IMR-90 (cell line): ENCODE results near the gene EDEM1. TPM values are rescaled to one million over a fixed set of nuclear protein-coding genes. Genes with fewer than 3 reads are reported as not detected.

Experiments
- ATAC-seq: fragments of 200-7000 bp; cut with Tn5 transposase; 2 replicates; pipeline ENCODE4 v1.9.1; 2020; ENCODE audit warnings: low read depth, mild to moderate bottlenecking, moderate library complexity
- BruUV-seq: library from RNA; stranded (reverse); fragments of 400-500 nt; replicated peaks from 2 replicates; lab custom pipeline; 2021; lab: Mats Ljungman, UMichigan
- CTCF ChIA-PET: fragments of 300-600 bp; formaldehyde crosslinking; extraction: SDS; loops from one replicate; lab custom pipeline; 2021; ENCODE audit warnings: antibody characterized with exemption; lab: Yijun Ruan, JAX
- POLR2A ChIA-PET: fragments of 300-600 bp; sonication (Branson Sonifier 250); formaldehyde crosslinking; loops from one replicate; lab custom pipeline; 2022; ENCODE audit warnings: antibody characterized with exemption; ENCODE audit not compliant: unreplicated experiment; lab: Charles Lee
- DNase-seq: peaks from one replicate; pipeline ENCODE4 v3.0.0; 2013
- H2AFZ ChIP-seq: replicated peaks from 2 replicates; pipeline ENCODE3; 2013; ENCODE audit warnings: low read length, mild to moderate bottlenecking; ENCODE audit not compliant: poor library complexity
- H2AK5ac ChIP-seq: 2 replicates; pipeline ENCODE4 v1.6.1; 2013; ENCODE audit warnings: low read depth, low read length, inconsistent platforms
- H2AK9ac ChIP-seq: replicated peaks from 2 replicates; pipeline ENCODE3; 2013; ENCODE audit warnings: mild to moderate bottlenecking, low read depth, low read length, moderate library complexity; ENCODE audit not compliant: poor library complexity
- H2BK120ac ChIP-seq: 2 replicates; pipeline ENCODE4 v1.6.1; 2013; ENCODE audit warnings: low read depth, low read length, inconsistent platforms
- H2BK15ac ChIP-seq: 3 replicates; pipeline ENCODE4 v1.6.1; 2013; ENCODE audit warnings: low read depth, low read length, inconsistent platforms
- H2BK20ac ChIP-seq: 2 replicates; pipeline ENCODE4 v1.6.1; 2013; ENCODE audit warnings: low read depth, mild to moderate bottlenecking, inconsistent platforms, low read length, moderate library complexity
- H2BK5ac ChIP-seq: 2 replicates; pipeline ENCODE4 v1.6.1; 2013; ENCODE audit warnings: mild to moderate bottlenecking, low read depth, low read length, inconsistent platforms; ENCODE audit not compliant: poor library complexity, severe bottlenecking
- H3K14ac ChIP-seq: replicated peaks from 2 replicates; pipeline ENCODE4 v1.6.1; 2013; ENCODE audit warnings: low read depth, low read length, inconsistent platforms
- H3K18ac ChIP-seq: 2 replicates; pipeline ENCODE4 v1.6.1; 2013; ENCODE audit warnings: low read depth, low read length, control low read depth
- H3K23ac ChIP-seq: 2 replicates; pipeline ENCODE4 v1.6.1; 2013; ENCODE audit warnings: low read depth, low read length, inconsistent platforms
- H3K27ac ChIP-seq: 2 replicates; pipeline ENCODE4 v1.5.1; 2013; ENCODE audit warnings: mild to moderate bottlenecking, control low read depth, low read length; ENCODE audit not compliant: insufficient read depth
- H3K27me3 ChIP-seq: 2 replicates; pipeline ENCODE4 v1.6.1; 2013; ENCODE audit warnings: low read length; ENCODE audit not compliant: control insufficient read depth, insufficient read depth
- H3K36me3 ChIP-seq: 2 replicates; pipeline ENCODE4 v1.6.1; 2013; ENCODE audit warnings: low read length, mixed read lengths; ENCODE audit not compliant: control insufficient read depth, insufficient read depth
- H3K4ac ChIP-seq: 2 replicates; pipeline ENCODE4 v1.6.1; 2013; ENCODE audit warnings: low read depth, low read length, inconsistent platforms
- H3K4me1 ChIP-seq: 2 replicates; pipeline ENCODE4 v1.6.1; 2013; ENCODE audit warnings: low read length, mixed read lengths; ENCODE audit not compliant: control insufficient read depth, insufficient read depth
- H3K4me2 ChIP-seq: 2 replicates; pipeline ENCODE4 v1.6.1; 2013; ENCODE audit warnings: low read depth, mild to moderate bottlenecking, control low read depth, low read length, moderate library complexity
- H3K4me3 ChIP-seq: 2 replicates; pipeline ENCODE4 v1.5.1; 2013; ENCODE audit warnings: low read depth, mild to moderate bottlenecking, control low read depth, low read length, moderate library complexity; ENCODE audit not compliant: insufficient read depth
- H3K56ac ChIP-seq: 2 replicates; pipeline ENCODE4 v1.6.1; 2013; ENCODE audit warnings: low read length, inconsistent platforms; ENCODE audit not compliant: insufficient read depth; ENCODE audit errors: extremely low read depth
- H3K79me1 ChIP-seq, 2 experiments: 2 replicates each; pipeline ENCODE4 v1.6.1; 2013; ENCODE audit warnings: low read length in 2 of 2, inconsistent platforms in 1 of 2, low read depth in 1 of 2
- H3K9ac ChIP-seq: 2 replicates; pipeline ENCODE4 v1.6.1; 2013; ENCODE audit warnings: low read depth, low read length, control low read depth
- H3K9me1 ChIP-seq: 2 replicates; pipeline ENCODE4 v1.6.1; 2013; ENCODE audit warnings: low read length, inconsistent platforms; ENCODE audit not compliant: insufficient read depth
- H3K9me3 ChIP-seq: 2 replicates; pipeline ENCODE4 v1.6.1; 2013; ENCODE audit warnings: low read length; ENCODE audit not compliant: control insufficient read depth, insufficient read depth
- H4K20me1 ChIP-seq: 2 replicates; pipeline ENCODE4 v1.6.1; 2013; ENCODE audit warnings: low read length, inconsistent platforms; ENCODE audit not compliant: insufficient read depth
- H4K5ac ChIP-seq: 2 replicates; pipeline ENCODE4 v1.6.1; 2013; ENCODE audit warnings: mild to moderate bottlenecking, low read depth, low read length, control low read depth
- H4K8ac ChIP-seq, 2 experiments: 2 replicates each; pipeline ENCODE4 v1.6.1; 2013; ENCODE audit warnings: low read depth in 2 of 2, low read length in 2 of 2, control low read depth in 1 of 2, inconsistent platforms in 1 of 2
- H4K91ac ChIP-seq: 2 replicates; pipeline ENCODE4 v1.6.1; 2013; ENCODE audit warnings: low read depth, low read length, inconsistent platforms; ENCODE audit not compliant: insufficient read depth
- BHLHE40 ChIP-seq: fragments of 150-350 bp; IDR thresholded peaks from 2 replicates; pipeline ENCODE4 v1.6.1; 2016; ENCODE audit warnings: mild to moderate bottlenecking, low read depth, low read length
- CEBPB ChIP-seq: IDR thresholded peaks from 2 replicates; pipeline ENCODE4 v1.6.1; 2012; ENCODE audit warnings: low read depth, low read length, improper control_type of control experiment
- CHD1 ChIP-seq: IDR thresholded peaks from 2 replicates; pipeline ENCODE4 v1.6.1; 2012; ENCODE audit warnings: low read depth, low read length, improper control_type of control experiment
- MAFK ChIP-seq: IDR thresholded peaks from 2 replicates; pipeline ENCODE4 v1.6.1; 2012; ENCODE audit warnings: low read depth, low read length, improper control_type of control experiment
- MAZ ChIP-seq: IDR thresholded peaks from 2 replicates; pipeline ENCODE4 v1.6.1; 2012; ENCODE audit warnings: low read depth, mild to moderate bottlenecking, low read length, improper control_type of control experiment, moderate library complexity, borderline replicate concordance
- MXI1 ChIP-seq: IDR thresholded peaks from 2 replicates; pipeline ENCODE4 v1.6.1; 2012; ENCODE audit warnings: low read depth, mild to moderate bottlenecking, low read length, moderate library complexity, borderline replicate concordance
- NFE2L2 ChIP-seq: fragments of 150-350 bp; IDR thresholded peaks from 2 replicates; pipeline ENCODE4 v1.6.1; 2016; ENCODE audit warnings: low read depth, mild to moderate bottlenecking, low read length
- RAD21 ChIP-seq: IDR thresholded peaks from 2 replicates; pipeline ENCODE4 v1.6.1; 2012; ENCODE audit warnings: low read length, improper control_type of control experiment
- RCOR1 ChIP-seq: IDR thresholded peaks from 2 replicates; pipeline ENCODE4 v1.6.1; 2012; ENCODE audit warnings: mild to moderate bottlenecking, low read length, improper control_type of control experiment; ENCODE audit not compliant: insufficient replicate concordance
- RFX5 ChIP-seq: IDR thresholded peaks from 2 replicates; pipeline ENCODE4 v1.8.0; 2012; ENCODE audit warnings: low read depth, mild to moderate bottlenecking, low read length, moderate library complexity
- WGBS, 2 experiments: methylation state at CpG; one replicate each; pipeline versions ENCODE4 v1.1.5 to v1.1.7; 2013; ENCODE audit warnings: missing lambda C conversion rate in 2 of 2; ENCODE audit not compliant: insufficient read length in 1 of 2; ENCODE audit errors: extremely low coverage in 2 of 2; 5-methylcytosine and 5-hydroxymethylcytosine counted together
- dilution Hi-C: fragments of 300-500 bp; cut with HindIII; formaldehyde crosslinking; loops from one replicate; pipeline ENCODE4 v1.14.3; 2018; ENCODE audit warnings: low sequenced_read_pairs; ENCODE audit not compliant: unreplicated experiment
- in situ Hi-C: fragments of 300-500 bp; cut with MboI; formaldehyde crosslinking; loops from 3 replicates; pipeline ENCODE4 v1.14.3; 2019; ENCODE audit warnings: low sequenced_read_pairs, inconsistent platforms, mixed read lengths
- intact Hi-C: fragments of 100-400 bp; cut with micrococcal nuclease; formaldehyde crosslinking; loops from 2 replicates; pipeline ENCODE4 v1.10.0; 2022
- polyA plus RNA-seq, 3 experiments: library from polyadenylated mRNA; depleted of rRNA; stranded (reverse); fragments of >200 nt; gene quantifications; 2 replicates each; pipeline ENCODE4 v1.2.3, GENCODE V29; 2012; ENCODE audit warnings: low replicate concordance in 1 of 3
- total RNA-seq: library from RNA; depleted of rRNA; stranded (reverse); fragments of >200 nt; gene quantifications from 2 replicates; pipeline ENCODE4 v1.2.3, GENCODE V29; 2012
- TF ChIP-seq, protein P1 (sequence below): fragments of 150-350 bp; IDR thresholded peaks from 2 replicates; pipeline ENCODE4 v1.6.1; 2016; ENCODE audit warnings: low read depth, mild to moderate bottlenecking, low read length, moderate library complexity, borderline replicate concordance

Gene EDEM1
- total and polyA plus RNA-seq, 2 of the 4 experiments (the other 2 are of a cell fraction) = 23.5 to 27.0 TPM

DNA sequence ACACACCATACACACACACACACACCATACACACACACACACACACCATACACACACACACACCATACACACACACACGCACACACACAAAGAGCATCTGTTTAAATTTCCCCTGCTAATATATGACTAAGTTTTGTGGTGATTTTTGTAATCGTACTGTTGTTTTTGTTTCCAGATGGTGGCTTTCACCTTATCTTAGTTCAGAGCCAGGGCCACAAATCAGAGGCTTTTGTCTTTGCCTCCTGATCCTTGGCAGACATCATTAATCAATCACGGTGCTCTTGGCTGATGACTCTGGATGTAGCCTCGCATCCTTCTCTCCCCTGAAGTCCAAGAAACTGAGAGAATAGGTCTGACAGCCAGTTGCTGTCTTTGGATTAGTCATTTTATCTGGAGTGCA, 52.1 kb downstream of the EDEM1 start:
- Histone ChIP-seq H4K5ac (no peak overlapping the region), H2AFZ (no peak overlapping the region), H3K9me3 (no peaks in the 10 kb centered on the region), H3K4me2 (no peak overlapping the region), H3K4ac (no peak overlapping the region), H3K9me1 (no peaks in the 10 kb centered on the region), H3K18ac (no peak overlapping the region), H4K8ac (no peak overlapping the region), H2BK15ac (no peak overlapping the region), H3K14ac (no peak overlapping the region), H3K23ac (no peak overlapping the region), H3K4me1 (no peaks in the 10 kb centered on the region; the same call in 1 of the 2 replicates), H2BK20ac (no peak overlapping the region), H2AK5ac (no peak overlapping the region), H2BK120ac (no peak overlapping the region), H2AK9ac (no peak overlapping the region), H3K56ac (no peak overlapping the region), H3K27me3 (no peaks in the 10 kb centered on the region), H4K91ac (no peak overlapping the region), H3K4me3 (no peak overlapping the region), H3K27ac (no peak overlapping the region), H2BK5ac (peak overlapping the region; percentile 89), H4K20me1 (no peaks in the 10 kb centered on the region), H3K9ac (no peak overlapping the region), H3K36me3 (no peaks in the 10 kb centered on the region), H3K79me1 (no peaks in the 10 kb centered on the region)
- ChIA-PET POLR2A (no interaction called here), CTCF (no interaction called here)
- dilution Hi-C loops = no loop called here
- intact Hi-C loops = no loop called here
- TF ChIP-seq BHLHE40 (no peak), NFE2L2 (no peak), CHD1 (no peak), MAFK (no peak), RCOR1 (no peak), RFX5 (no peak), RAD21 (no peak), MXI1 (no peak), MAZ (no peak), CEBPB (no peak)
- TF ChIP-seq, protein P1, sequence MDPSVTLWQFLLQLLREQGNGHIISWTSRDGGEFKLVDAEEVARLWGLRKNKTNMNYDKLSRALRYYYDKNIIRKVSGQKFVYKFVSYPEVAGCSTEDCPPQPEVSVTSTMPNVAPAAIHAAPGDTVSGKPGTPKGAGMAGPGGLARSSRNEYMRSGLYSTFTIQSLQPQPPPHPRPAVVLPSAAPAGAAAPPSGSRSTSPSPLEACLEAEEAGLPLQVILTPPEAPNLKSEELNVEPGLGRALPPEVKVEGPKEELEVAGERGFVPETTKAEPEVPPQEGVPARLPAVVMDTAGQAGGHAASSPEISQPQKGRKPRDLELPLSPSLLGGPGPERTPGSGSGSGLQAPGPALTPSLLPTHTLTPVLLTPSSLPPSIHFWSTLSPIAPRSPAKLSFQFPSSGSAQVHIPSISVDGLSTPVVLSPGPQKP = no peak
- in situ Hi-C loops = no loop called here
- ATAC-seq (no peak), DNase-seq (peak; percentile 13)
- no TSS peak for BruUV-seq
- WGBS, 2 experiments = no CpG with 5 or more reads among the region's 4 CpGs
